Suprapubic skin (tissue), 4 donors: ENCODE measurements around the gene MCF2L2.

Experiments
- POLR2A ChIP-seq, 2 donors: fragments of 450-650 bp; IDR thresholded peaks; one replicate each; pipeline ENCODE4 v1.6.1; 2017; ENCODE audit warnings: antibody characterized with exemption in 2 of 2, mild to moderate bottlenecking in 2 of 2, moderate library complexity in 2 of 2
- POLR2AphosphoS5 ChIP-seq, 3 donors: sonication (generic); formaldehyde crosslinking; IDR thresholded peaks; one replicate each; pipeline ENCODE4 v1.6.1; 2017; ENCODE audit warnings: antibody characterized with exemption in 3 of 3
- TF ChIP-seq, protein P1 (sequence below), 2 donors: fragments of 200-600 bp in 1 of 2; fragments of 450-650 bp in 1 of 2; sonication (generic) in 1 of 2; IDR thresholded peaks; one replicate each; pipeline ENCODE4 v1.5.1; 2016 to 2019; ENCODE audit warnings: antibody characterized with exemption in 2 of 2, mild to moderate bottlenecking in 1 of 2, moderate library complexity in 1 of 2

DNA sequence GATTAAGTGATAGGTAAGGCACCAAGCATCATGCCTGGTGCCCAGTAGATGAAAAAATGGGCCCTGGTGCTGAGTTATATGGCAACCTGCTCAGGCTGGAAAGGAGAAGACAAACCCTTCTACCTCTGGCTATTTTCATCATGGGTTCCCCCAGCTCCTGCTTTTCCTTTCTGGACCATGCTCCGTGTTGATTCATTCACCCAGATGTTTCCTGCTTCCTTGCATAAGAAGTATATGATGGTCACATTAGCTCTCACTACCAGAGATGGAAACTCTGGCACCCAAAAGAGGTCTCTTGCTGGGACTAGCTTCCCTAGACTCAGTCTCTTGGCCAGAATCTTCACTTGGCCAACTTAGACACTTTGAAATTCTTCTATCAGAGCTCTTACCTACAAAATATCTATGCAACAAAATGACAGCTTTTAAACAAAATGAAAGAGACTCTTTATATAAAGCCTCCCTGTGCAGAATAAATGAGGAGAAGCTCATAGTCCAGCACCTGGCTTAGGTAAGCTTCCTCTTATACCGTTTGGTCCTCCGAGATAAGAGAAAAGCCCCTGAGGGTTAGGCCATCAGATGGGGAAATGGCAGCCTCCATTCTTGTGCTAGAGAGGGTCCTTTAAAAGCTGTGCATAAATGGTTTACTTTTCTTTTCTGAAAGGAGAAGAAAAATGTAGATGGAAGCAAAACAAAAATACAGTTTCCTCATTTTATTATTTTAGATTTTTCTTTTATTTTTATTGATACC lies 46.8 kb upstream of the MCF2L2 start:
- no peak for TF ChIP-seq POLR2A (IDR thresholded peaks at IDR 0.05)
- TF ChIP-seq, protein P1, sequence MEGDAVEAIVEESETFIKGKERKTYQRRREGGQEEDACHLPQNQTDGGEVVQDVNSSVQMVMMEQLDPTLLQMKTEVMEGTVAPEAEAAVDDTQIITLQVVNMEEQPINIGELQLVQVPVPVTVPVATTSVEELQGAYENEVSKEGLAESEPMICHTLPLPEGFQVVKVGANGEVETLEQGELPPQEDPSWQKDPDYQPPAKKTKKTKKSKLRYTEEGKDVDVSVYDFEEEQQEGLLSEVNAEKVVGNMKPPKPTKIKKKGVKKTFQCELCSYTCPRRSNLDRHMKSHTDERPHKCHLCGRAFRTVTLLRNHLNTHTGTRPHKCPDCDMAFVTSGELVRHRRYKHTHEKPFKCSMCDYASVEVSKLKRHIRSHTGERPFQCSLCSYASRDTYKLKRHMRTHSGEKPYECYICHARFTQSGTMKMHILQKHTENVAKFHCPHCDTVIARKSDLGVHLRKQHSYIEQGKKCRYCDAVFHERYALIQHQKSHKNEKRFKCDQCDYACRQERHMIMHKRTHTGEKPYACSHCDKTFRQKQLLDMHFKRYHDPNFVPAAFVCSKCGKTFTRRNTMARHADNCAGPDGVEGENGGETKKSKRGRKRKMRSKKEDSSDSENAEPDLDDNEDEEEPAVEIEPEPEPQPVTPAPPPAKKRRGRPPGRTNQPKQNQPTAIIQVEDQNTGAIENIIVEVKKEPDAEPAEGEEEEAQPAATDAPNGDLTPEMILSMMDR (IDR thresholded peaks at IDR 0.05) = no peak
- TF ChIP-seq POLR2AphosphoS5 (IDR thresholded peaks at IDR 0.05) = no peak
